ENCODE measurements around the gene SOX6.
"Not testable (repeated sequence)": the region's sequence is repeated elsewhere in the genome, so short reads cannot be mapped to it uniquely, and the experiment has no call there.

The SOX6 gene

DNA sequence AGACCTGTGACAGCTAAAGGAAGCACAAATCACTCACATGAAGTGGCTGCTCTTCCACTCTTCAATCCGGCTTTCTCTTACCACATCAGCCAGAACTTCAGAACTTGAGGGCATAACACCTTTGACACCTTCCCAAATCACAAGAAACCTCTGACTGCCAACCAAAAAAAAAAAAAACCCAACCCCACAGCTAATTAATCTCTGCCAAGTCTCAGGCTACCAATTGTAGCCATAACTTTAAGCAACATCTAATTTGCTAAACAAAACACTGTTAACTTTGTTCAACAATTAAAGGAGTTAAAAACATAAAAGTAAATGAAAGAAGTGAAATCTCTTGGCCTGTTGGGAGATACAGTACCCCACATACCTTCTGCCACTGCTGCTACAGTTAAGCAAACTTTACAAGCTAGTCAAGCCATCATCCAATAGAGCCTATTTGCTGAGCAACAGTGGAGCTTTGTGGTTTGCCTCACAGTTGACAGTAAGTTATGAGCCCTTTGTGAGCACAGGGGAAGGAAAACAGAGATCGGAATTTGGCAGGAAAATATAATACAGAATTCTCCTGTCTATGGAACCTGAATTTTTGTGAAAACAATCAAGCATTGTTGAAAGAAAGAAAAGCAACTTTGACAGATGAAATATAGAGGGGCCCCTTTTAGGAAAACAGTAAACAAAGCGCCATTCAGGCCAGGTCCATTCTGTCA is at the start of gene SOX6:
TSS of gene SOX6 (minus strand) at position 490 of the 704 bp plus-strand sequence. CDS start 15,298 bp downstream, outside the sequence.
- DNase-seq (ENCODE audit: extremely low read depth in 1 of 2, low read depth in 1 of 2): no peak

DNA sequence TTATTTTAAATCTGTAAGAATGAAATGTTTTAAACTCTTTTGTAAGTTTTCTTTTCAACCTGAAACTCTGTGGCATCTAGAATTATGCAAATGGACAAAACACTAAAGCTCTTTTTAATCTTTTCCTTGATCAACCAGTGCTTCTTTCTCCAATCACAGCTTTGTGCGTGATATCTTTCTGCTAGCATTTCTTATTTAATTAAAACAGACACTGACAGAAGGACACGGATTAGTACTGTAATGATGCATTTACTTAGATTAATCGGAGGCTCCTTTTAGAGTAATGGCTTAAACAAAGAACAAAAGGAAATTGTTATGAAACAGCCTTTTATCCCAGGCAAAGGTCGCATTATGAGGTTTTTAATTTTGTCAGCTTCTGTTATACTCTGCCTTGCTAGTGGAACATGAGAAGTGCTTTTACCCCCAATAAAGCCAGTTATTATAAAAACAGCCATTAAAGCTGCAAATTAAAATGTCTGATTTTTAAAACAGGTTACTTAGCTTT is 48.5 kb upstream of the SOX6 start:
- DNase-seq (ENCODE audit: extremely low read depth in 1 of 2, low read depth in 1 of 2): no peak

DNA sequence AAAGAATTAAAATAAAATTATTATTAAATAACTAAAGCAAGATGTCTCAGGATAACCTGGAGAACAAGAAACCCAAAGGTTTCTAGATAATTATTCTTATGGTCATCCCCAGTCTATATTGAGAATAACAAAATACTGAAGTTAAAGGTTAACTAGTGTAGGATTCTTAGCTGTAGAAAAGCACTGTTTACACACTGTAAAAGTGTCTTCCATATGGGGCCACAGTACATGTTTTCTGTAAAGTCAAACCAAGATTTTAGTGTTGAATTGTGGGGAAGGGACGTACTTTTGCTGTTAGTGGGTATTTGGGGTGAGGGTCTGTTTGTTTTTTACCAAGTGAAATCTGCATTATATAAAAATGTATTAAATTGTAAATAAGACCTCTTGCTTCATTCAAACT is 47.5 kb upstream of the SOX6 start:
- DNase-seq (ENCODE audit: extremely low read depth in 1 of 2, low read depth in 1 of 2): no peak

DNA sequence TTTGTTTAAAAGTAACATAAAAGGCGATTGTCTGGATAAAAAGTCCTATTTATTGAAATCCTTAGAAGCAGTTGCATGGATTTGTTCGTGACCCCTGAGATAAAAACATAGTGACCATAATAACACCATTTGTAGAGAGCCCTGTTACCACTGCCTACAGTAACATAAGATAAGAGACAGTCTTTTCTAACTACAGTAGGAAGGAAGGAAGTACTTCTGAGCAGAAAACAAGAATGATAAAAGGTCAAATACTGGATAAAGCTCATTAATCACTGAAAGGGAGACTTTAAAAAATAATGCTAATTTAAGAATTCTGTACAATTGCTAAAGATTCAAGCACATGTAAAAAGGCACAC is 47.1 kb upstream of the SOX6 start:
- DNase-seq (ENCODE audit: extremely low read depth in 1 of 2, low read depth in 1 of 2): no peak

DNA sequence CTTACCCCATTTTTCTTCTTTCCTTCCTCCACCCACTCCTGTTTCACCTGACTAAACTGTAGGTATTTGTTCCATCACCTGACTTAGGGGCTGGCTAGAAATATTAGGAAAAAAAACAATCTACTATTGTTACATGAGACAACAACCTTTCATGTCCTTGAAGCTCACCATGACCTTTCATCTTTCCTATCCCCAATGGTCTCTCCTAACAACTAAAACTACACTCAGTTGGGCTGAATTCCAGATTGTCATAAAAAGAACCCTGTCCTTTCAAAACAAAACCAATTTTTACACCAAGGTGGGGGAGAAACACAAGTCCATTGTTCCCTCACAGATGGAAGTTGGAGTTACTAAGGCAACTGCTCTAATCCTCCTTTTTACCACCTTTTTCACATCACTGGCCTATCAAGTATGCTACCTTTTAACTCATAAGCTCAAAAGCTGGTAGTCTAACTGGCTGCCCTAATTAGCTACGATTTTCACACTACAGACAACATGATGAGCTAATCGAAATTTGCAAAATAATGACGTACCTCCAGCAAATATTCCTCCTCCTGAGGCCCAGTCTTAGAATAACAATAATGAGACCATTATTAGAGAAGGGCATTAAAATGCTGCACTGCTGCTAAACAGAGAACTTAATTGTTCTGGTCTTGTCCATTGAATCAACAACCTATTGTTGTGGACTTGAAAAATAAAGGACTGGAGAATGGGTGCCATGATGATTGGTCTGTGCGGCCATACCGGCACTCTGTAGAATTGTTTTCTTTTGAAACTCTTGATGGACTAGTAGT is 46.5 kb upstream of the SOX6 start:
- DNase-seq (ENCODE audit: extremely low read depth in 1 of 2, low read depth in 1 of 2): no peak

DNA sequence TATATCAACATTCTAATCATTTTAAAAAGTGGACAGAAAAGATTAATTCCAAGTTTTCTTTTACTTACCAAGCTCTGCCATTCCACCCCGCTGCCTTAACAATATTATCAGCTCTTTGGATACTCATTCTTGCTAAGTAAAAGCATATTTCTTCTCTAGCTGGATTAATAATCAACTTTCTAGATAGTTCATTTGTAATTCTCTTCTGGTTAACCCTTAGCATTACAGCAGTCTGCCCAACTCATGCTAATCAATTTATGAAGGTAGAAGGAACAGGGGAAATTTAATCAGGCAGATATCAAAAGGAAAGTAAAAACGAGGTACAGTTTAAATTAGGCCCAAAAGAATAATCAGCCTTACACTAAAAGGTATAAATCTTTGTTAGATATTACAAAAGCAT is 41.0 kb upstream of the SOX6 start:
- no peak for DNase-seq (ENCODE audit: extremely low read depth in 1 of 2, low read depth in 1 of 2)

DNA sequence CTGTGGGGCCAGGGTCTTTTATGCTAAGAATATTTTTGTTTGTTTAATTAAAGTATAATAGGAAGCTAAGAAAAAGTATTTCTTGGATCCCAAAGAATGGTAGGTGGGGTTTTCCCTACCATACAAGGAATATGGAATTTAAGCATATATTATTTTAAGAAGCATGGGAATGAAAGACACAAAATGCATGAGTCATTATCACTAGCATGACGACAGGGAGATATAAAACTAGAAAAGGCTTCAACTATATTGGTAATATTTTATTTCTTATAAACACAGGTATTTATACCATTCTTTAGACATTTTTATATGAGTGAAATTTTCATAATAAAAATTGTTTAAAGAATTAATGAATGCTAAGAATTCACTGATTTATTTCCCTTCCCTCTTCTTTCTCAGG is 39.3 kb upstream of the SOX6 start:
- no peak for DNase-seq (ENCODE audit: extremely low read depth in 1 of 2, low read depth in 1 of 2)

GRCh38 chr11:16394947-16395346 is 38.6 kb upstream of the SOX6 start:
- DNase-seq (ENCODE audit: extremely low read depth in 1 of 2, low read depth in 1 of 2): no peak

DNA sequence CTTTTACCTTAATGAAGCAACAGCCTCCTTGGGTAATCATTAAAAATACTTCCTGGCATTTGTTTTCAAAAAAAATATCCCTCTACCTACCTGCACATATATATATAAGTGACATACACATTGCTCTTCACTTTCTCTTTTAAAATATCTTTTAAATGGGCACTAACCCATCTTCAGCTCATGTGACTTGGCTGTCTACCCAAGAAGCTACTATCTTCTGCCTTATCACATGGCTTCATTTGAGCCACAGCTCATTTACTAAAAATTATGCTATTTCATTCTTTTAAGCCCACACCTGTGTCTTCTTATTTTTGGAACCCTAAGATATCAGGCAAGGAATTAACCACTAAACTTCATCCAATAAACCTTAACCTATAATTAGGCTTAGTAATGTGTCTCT is 37.0 kb upstream of the SOX6 start:
- no peak for DNase-seq (ENCODE audit: extremely low read depth in 1 of 2, low read depth in 1 of 2)

DNA sequence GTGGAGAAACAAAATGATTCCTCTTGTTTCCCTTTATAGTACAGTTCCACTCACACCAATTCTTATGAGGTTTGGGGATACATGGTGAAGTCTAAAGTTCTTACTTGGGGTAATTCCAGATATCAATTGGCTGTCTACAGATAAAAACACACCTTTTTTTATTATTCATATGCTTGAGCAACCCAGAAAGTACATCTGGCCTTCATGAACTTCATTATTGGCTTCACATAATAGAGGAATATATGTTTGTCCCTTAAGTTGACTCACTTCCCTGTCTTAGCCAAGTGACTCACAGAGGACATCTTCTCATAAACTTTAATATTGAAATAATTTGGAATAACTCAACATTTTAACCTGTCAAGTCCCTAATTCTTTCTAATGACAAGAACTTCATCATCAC is 36.3 kb upstream of the SOX6 start:
- DNase-seq (ENCODE audit: extremely low read depth in 1 of 2, low read depth in 1 of 2): no peak

DNA sequence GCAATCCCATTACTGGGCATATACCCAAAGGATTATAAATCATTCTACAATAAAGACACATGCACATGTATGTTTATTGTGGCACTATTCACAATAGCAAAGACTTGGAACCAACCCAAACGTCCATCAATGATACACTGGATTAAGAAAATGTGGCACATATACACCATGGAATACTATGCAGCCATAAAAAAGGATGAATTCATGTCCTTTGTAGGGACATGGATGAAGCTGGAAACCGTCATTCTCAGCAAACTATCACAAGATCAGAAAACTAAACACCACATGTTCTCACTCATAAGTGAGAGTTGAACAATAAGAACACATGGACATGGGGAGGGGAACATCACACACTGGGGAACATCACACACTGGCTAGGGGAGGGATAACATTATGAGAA is 34.5 kb upstream of the SOX6 start:
- not testable (repeated sequence) for DNase-seq (ENCODE audit: extremely low read depth in 1 of 2, low read depth in 1 of 2)

- no peak for DNase-seq (ENCODE audit: extremely low read depth in 1 of 2, low read depth in 1 of 2)
These were observed 28.8 kb upstream of the SOX6 start for GRCh38 chr11:16385099-16385498.

DNA sequence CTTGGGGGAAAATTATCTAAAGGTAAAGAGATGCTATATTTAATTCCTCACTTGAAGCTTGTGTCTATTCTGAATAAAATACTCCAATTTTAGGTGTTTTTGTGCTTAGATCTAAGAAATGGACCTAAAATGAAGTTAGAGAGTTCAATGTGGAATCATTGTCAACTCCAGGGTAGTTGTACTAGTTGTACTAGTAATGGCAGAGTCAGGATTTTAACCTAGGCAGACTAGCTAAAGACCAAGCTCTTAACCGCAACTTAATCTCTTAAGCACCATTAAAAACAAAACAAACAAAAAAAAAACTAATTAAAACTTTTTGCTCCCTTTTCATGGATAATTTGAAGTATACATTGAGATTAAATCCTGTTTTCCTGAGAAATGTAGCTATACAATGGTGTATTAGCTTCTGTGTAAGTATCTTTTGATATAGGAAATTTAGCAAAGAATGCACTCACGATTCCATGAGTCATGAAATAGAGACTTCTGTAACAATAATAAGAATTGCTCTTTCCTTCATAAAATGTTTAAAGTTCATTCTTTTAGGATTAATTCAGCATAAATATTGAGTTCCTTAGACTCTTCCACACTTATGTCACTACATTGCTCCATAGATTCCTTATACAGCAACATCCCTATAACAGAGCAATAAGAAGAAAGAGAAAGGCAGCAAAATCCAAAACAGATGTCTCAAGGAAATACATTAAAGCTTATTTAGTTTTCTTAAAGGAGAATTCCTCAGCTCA is 26.5 kb upstream of the SOX6 start:
- no peak for DNase-seq (ENCODE audit: extremely low read depth in 1 of 2, low read depth in 1 of 2)

- no peak for DNase-seq (ENCODE audit: extremely low read depth in 1 of 2, low read depth in 1 of 2)
These were observed 25.8 kb upstream of the SOX6 start for GRCh38 chr11:16382186-16382585.

- DNase-seq (ENCODE audit: extremely low read depth in 1 of 2, low read depth in 1 of 2): no peak
These were observed 24.7 kb upstream of the SOX6 start for GRCh38 chr11:16380941-16381568.

GRCh38 chr11:16378906-16379305 is 22.6 kb upstream of the SOX6 start:
- no peak for DNase-seq (ENCODE audit: extremely low read depth in 1 of 2, low read depth in 1 of 2)

DNA sequence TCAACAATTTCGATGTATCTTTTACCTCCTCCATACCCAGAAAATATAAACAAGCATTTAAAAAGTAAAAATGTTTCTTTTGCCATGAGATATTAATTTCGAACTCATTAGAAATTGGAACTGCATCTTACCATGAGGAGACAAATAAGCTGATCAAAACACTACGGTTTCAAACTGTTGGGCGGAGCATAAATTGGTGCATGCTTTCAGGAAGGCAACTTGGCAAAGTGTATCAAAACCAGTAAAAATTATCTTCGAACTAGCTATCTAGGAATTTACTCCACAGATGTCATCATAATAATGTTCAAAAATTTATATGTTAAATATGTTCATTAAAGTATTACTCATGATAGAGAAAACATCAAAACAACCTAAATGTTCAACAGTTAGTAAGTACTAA is 21.4 kb upstream of the SOX6 start:
- DNase-seq (ENCODE audit: extremely low read depth in 1 of 2, low read depth in 1 of 2): no peak

DNA sequence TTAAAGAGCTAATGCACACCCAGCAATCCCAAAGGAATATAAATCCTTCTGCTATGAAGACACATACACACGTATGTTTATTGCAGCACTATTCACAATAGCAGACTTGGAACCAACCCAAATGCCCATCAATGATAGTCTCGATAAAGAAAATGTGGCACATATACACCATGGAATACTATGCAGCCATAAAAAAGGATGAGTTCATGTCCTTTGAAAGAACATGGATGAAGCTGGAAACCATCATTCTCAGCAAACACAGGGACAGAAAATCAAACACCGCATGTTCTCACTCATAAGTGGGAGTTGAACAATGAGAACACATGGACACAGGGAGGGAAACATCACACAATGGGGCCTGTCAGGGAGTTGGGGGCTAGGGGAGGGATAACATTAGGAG is 19.3 kb upstream of the SOX6 start:
- DNase-seq (ENCODE audit: extremely low read depth in 1 of 2, low read depth in 1 of 2): not testable (repeated sequence)

DNA sequence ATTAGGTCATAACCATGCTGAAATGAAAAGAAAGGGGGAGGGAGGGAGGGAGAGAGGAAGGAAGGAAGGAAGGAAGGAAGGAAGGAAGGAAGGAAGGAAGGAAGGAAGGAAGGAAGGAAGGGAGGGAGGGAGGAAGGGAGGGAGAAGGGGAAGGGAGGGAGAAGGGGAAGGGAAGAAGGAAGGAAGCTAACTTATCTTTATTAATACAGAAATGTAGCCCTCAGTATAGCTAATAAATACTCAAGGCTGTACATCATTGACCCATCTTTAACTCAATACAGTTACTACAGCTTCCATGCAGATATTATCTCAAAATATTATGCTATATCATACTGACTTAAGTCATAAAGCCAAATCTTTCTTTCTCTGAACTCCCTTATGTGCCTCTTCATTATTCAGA is 17.4 kb upstream of the SOX6 start:
- no peak for DNase-seq (ENCODE audit: extremely low read depth in 1 of 2, low read depth in 1 of 2)

- DNase-seq (ENCODE audit: extremely low read depth in 1 of 2, low read depth in 1 of 2): no peak
These were observed 16.0 kb upstream of the SOX6 start for GRCh38 chr11:16372355-16372754.

- no peak for DNase-seq (ENCODE audit: extremely low read depth in 1 of 2, low read depth in 1 of 2)
These were observed 10.9 kb upstream of the SOX6 start for GRCh38 chr11:16367252-16367651.
